A549 (cell line): Measurements from ENCODE around the gene KRTAP9-7. TPM values are rescaled to one million over a fixed set of nuclear protein-coding genes. Genes with fewer than 3 reads are reported as not detected.
"Not testable (repeated sequence)": the region's sequence is repeated elsewhere in the genome, so short reads cannot be mapped to it uniquely, and the experiment has no call there.

Experiments used
- ATAC-seq, 2 experiments: fragments of 200-7000 bp in 1 of 2; fragments of >200 bp in 1 of 2; cut with Nextera tagmentation in 1 of 2; cut with Tn5 transposase in 1 of 2; 3 replicates each; pipeline versions ENCODE4 v1.8.0 to v1.9.1; 2018 to 2020; ENCODE audit warnings: mild to moderate bottlenecking in 1 of 2, moderate library complexity in 1 of 2
- CTCF ChIA-PET: fragments of 300-600 bp; sonication (Branson Sonifier 250); formaldehyde crosslinking; extraction: SDS; loops from one replicate; lab custom pipeline; 2021; ENCODE audit warnings: antibody characterized with exemption, inconsistent platforms; lab: Yijun Ruan, JAX
- POLR2A ChIA-PET: fragments of 350-600 bp; formaldehyde crosslinking; extraction: SDS; loops from one replicate; lab custom pipeline; 2021; ENCODE audit warnings: antibody characterized with exemption, inconsistent platforms; lab: Yijun Ruan, JAX
- DNase-seq, 2 experiments: peaks; one replicate each; pipeline versions ENCODE4 v3.0.0 to v3.0.0-alpha.2; 2011 to 2016; ENCODE audit warnings: low read depth in 1 of 2, low spot score in 1 of 2
- FAIRE-seq: peaks from 2 replicates; lab custom pipeline; 2011; peaks lifted over from hg19 to GRCh38; lab: Jason Lieb, UNC
- H3K27ac ChIP-seq, 2 experiments: fragments of >200 bp; sonication (Bioruptor Twin); formaldehyde crosslinking; 3 replicates each; pipeline ENCODE4 v1.5.1; 2016 to 2017
- H3K4me1 ChIP-seq: fragments of >200 bp; sonication (Bioruptor Twin); formaldehyde crosslinking; 3 replicates; pipeline ENCODE4 v1.6.1; 2016
- H3K4me2 ChIP-seq: fragments of >200 bp; sonication (Bioruptor Twin); formaldehyde crosslinking; 3 replicates; pipeline ENCODE4 v1.6.1; 2016
- H3K4me3 ChIP-seq: fragments of >200 bp; sonication (Bioruptor Twin); formaldehyde crosslinking; 3 replicates; pipeline ENCODE4 v1.5.1; 2016
- H3K9me3 ChIP-seq: fragments of >200 bp; sonication (Bioruptor Twin); formaldehyde crosslinking; 3 replicates; pipeline ENCODE4 v1.6.1; 2016
- BHLHE40 ChIP-seq: IDR thresholded peaks from 2 replicates; pipeline ENCODE4 v1.6.1; 2012; ENCODE audit warnings: low read depth, low read length, inconsistent platforms
- CBX2 ChIP-seq: fragments of 200-600 bp; sonication (generic); IDR thresholded peaks from 2 replicates; pipeline ENCODE4 v1.6.1; 2016; ENCODE audit warnings: low read depth, mild to moderate bottlenecking, borderline replicate concordance
- CHD2 ChIP-seq: fragments of 150-350 bp; IDR thresholded peaks from 2 replicates; pipeline ENCODE4 v1.6.1; 2014; ENCODE audit warnings: low read length; ENCODE audit not compliant: partially characterized antibody
- CHD4 ChIP-seq: fragments of 200-600 bp; sonication (generic); IDR thresholded peaks from 2 replicates; pipeline ENCODE4 v1.6.1; 2016; ENCODE audit warnings: antibody characterized with exemption, mild to moderate bottlenecking, borderline replicate concordance
- EHF ChIP-seq: fragments of 250-450 bp; sonication (Bioruptor Pico); IDR thresholded peaks from 2 replicates; pipeline ENCODE4 v1.5.0; 2020; ENCODE audit warnings: mild to moderate bottlenecking
- FOSB ChIP-seq: fragments of 250-450 bp; sonication (Bioruptor Pico); IDR thresholded peaks from 2 replicates; pipeline ENCODE4 v1.5.0; 2020; ENCODE audit warnings: mild to moderate bottlenecking, moderate library complexity
- FOSL2 ChIP-seq, 2 experiments: fragments of 450-650 bp in 1 of 2; fragments of >200 bp in 1 of 2; sonication (Bioruptor Twin) in 1 of 2; formaldehyde crosslinking; IDR thresholded peaks; 2 replicates each; pipeline versions ENCODE4 v1.5.0 to v1.6.1; 2016 to 2020; ENCODE audit warnings: mild to moderate bottlenecking in 1 of 2, moderate library complexity in 1 of 2
- FOXS1 ChIP-seq: fragments of 250-450 bp; sonication (Bioruptor Pico); IDR thresholded peaks from 2 replicates; pipeline ENCODE4 v1.5.0; 2020; ENCODE audit warnings: mild to moderate bottlenecking, moderate library complexity
- GATA3 ChIP-seq: IDR thresholded peaks from 2 replicates; pipeline ENCODE4 v1.6.1; 2012; ENCODE audit warnings: borderline replicate concordance
- HOXA7 ChIP-seq: fragments of 250-450 bp; sonication (Bioruptor Pico); IDR thresholded peaks from 2 replicates; pipeline ENCODE4 v1.5.0; 2020; ENCODE audit warnings: mild to moderate bottlenecking, moderate library complexity
- HOXB13 ChIP-seq: fragments of 250-450 bp; sonication (Bioruptor Pico); IDR thresholded peaks from 2 replicates; pipeline ENCODE4 v1.5.0; 2020; ENCODE audit warnings: low read depth, mild to moderate bottlenecking, moderate library complexity
- HOXB5 ChIP-seq: fragments of 250-450 bp; sonication (Bioruptor Pico); IDR thresholded peaks from 2 replicates; pipeline ENCODE4 v1.5.0; 2020; ENCODE audit warnings: mild to moderate bottlenecking, moderate library complexity
- JUN ChIP-seq, 2 experiments: fragments of >200 bp; sonication (Bioruptor Twin); formaldehyde crosslinking; IDR thresholded peaks; 2 replicates in 1 of 2; 3 replicates in 1 of 2; pipeline ENCODE4 v1.6.1; 2016 to 2017
- KDM1A ChIP-seq: fragments of 200-600 bp; sonication (generic); IDR thresholded peaks from 2 replicates; pipeline ENCODE4 v1.6.1; 2016; ENCODE audit warnings: low read depth, mild to moderate bottlenecking
- KDM5A ChIP-seq: fragments of 200-600 bp; sonication (generic); IDR thresholded peaks from 2 replicates; pipeline ENCODE4 v1.6.1; 2016; ENCODE audit warnings: antibody characterized with exemption, mild to moderate bottlenecking
- RAD21 ChIP-seq, 2 experiments: fragments of >200 bp in 1 of 2; sonication (Bioruptor Twin) in 1 of 2; formaldehyde crosslinking in 1 of 2; IDR thresholded peaks in 1 of 2; conservative IDR thresholded peaks in 1 of 2; 2 replicates in 1 of 2; 3 replicates in 1 of 2; pipeline ENCODE4 v1.6.1; 2012 to 2018; ENCODE audit warnings: inconsistent platforms in 1 of 2
- RARB ChIP-seq: fragments of 250-450 bp; sonication (Bioruptor Pico); IDR thresholded peaks from 2 replicates; pipeline ENCODE4 v1.8.0; 2021; ENCODE audit warnings: mild to moderate bottlenecking, moderate library complexity
- SMC3 ChIP-seq: fragments of >200 bp; sonication (Bioruptor Twin); formaldehyde crosslinking; IDR thresholded peaks from 3 replicates; pipeline ENCODE4 v1.6.1; 2018; ENCODE audit warnings: inconsistent platforms
- TFCP2L1 ChIP-seq: fragments of 250-450 bp; sonication (Bioruptor Pico); IDR thresholded peaks from 2 replicates; pipeline ENCODE4 v1.5.0; 2021; ENCODE audit warnings: mild to moderate bottlenecking
- ZC3H11A ChIP-seq: fragments of 450-650 bp; IDR thresholded peaks from 2 replicates; pipeline ENCODE4 v1.6.1; 2014; ENCODE audit warnings: antibody characterized with exemption, mild to moderate bottlenecking
- ZNF302 ChIP-seq: fragments of 250-450 bp; sonication (Bioruptor Pico); IDR thresholded peaks from 2 replicates; pipeline ENCODE4 v1.9.0; 2021; ENCODE audit warnings: inconsistent platforms, mild to moderate bottlenecking, moderate library complexity
- ZSCAN20 ChIP-seq: fragments of 250-450 bp; sonication (Bioruptor Pico); IDR thresholded peaks from 2 replicates; pipeline ENCODE4 v1.8.0; 2022; ENCODE audit warnings: mild to moderate bottlenecking, moderate library complexity
- WGBS: methylation state at CpG from one replicate; pipeline ENCODE4 v1.1.6; 2017; ENCODE audit errors: missing lambda C conversion rate; 5-methylcytosine and 5-hydroxymethylcytosine counted together
- polyA minus RNA-seq: library from RNA; depleted of rRNA, polyadenylated mRNA; stranded (reverse); fragments of >200 nt; gene quantifications from 2 replicates; pipeline ENCODE4 v1.2.3, GENCODE V29; 2011; rRNA and poly(A)+ RNA removed
- polyA plus RNA-seq, 4 experiments: library from polyadenylated mRNA; depleted of rRNA in 3 of 4; stranded (reverse); fragments of >200 nt; fragmentation: RNase III in 1 of 4; extraction: RNeasy Plus Mini Kit Qiagen cat#74134 plus additional on column Dnase treatment in 1 of 4; gene quantifications; 2 replicates in 3 of 4; 3 replicates in 1 of 4; pipeline ENCODE4 v1.2.3, GENCODE V29; 2011 to 2017
- TF ChIP-seq, protein P1 (sequence below): IDR thresholded peaks from 2 replicates; pipeline ENCODE4 v1.6.1; 2012
- TF ChIP-seq, protein P2 (sequence below): fragments of >200 bp; sonication (Bioruptor Twin); formaldehyde crosslinking; IDR thresholded peaks from 2 replicates; pipeline ENCODE4 v1.6.1; 2016
- TF ChIP-seq, protein P3 (sequence below): fragments of 450-650 bp; IDR thresholded peaks from 2 replicates; pipeline ENCODE4 v1.6.1; 2014; ENCODE audit warnings: antibody characterized with exemption

KRTAP9-7 gene, protein sequence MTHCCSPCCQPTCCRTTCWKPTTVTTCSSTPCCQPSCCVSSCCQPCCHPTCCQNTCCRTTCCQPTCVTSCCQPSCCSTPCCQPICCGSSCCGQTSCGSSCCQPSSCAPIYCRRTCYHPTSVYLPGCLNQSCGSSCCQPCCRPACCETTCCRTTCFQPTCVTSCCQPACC
- not detected in 2 replicates for polyA plus RNA-seq (2011; rRNA removed)
- not detected in 2 replicates for polyA plus RNA-seq (2012; cell fraction: cytosol; rRNA removed)
- polyA plus RNA-seq (2012; cell fraction: nucleus; rRNA removed) = not detected in 2 replicates
- polyA plus RNA-seq (2017; fragmentation: RNase III; extraction: RNeasy Plus Mini Kit Qiagen cat#74134 plus additional on column Dnase treatment) = not detected in 3 replicates
- polyA minus RNA-seq = not detected in 2 replicates

DNA sequence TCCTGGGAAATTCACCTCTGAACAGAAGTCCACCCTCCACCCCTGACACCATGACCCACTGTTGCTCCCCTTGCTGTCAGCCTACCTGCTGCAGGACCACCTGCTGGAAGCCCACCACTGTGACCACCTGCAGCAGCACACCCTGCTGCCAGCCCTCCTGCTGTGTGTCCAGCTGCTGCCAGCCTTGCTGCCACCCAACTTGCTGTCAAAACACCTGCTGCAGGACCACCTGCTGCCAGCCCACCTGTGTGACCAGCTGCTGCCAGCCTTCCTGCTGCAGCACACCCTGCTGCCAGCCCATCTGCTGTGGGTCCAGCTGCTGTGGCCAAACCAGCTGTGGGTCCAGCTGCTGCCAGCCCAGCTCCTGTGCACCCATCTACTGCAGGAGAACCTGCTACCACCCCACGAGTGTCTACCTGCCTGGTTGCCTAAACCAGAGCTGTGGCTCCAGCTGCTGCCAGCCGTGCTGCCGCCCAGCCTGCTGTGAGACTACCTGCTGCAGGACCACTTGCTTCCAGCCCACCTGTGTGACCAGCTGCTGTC, at the start of gene KRTAP9-7:
Gene KRTAP9-7 (plus strand): TSS at position 51 of the 543 bp plus-strand sequence. CDS start 0 bp downstream, at position 51.
- H3K4me1 ChIP-seq, H3K4me2 ChIP-seq, POLR2A ChIA-PET, H3K27ac ChIP-seq, DNase-seq, ATAC-seq, FAIRE-seq, H3K9me3 ChIP-seq, H3K4me3 ChIP-seq: not testable (repeated sequence)
- WGBS = 88% methylated on average over 2 of the region's 3 CpGs
- CTCF ChIA-PET = interaction anchor here (1.0 to 1.1 kb wide), 2 partner anchors 11 to 108 kb away, joined by 3 to 4 read pairs; no protein-coding TSS in a partner anchor

DNA sequence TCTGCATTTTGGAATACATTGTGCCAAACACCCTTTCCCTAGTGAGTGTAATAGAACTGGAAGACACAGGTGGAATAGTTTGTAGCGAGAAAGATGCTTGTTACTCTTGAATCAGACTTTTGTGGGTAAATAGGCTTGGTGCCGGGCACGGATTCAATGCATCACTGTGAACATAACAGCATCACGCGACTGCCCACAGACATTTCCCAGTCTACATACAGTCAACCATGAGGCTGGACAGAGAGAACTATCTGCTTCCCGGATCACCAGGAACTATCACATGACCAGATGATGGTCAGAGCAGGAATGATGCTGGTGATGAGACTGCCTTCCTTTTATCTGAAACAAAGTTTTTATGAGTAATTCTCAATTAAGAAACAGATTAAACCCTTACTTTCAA, 49.4 kb upstream of the KRTAP9-7 start:
- 90% methylated on average over 6 of the region's 6 CpGs for WGBS
- ATAC-seq (no peak), DNase-seq (no peak), FAIRE-seq (peak; percentile 80)
- Histone ChIP-seq H3K4me2 (no peak overlapping the region), H3K4me3 (no peak overlapping the region), H3K9me3 (no peaks in the 10 kb centered on the region), H3K4me1 (no peaks in the 10 kb centered on the region), H3K27ac (no peak overlapping the region)
- ChIA-PET CTCF (interaction anchor here (1.1 kb wide), 1 partner anchor 37 kb away, joined by 4 read pairs; no protein-coding TSS in a partner anchor), POLR2A (no interaction called here)
- TF ChIP-seq, protein P1, sequence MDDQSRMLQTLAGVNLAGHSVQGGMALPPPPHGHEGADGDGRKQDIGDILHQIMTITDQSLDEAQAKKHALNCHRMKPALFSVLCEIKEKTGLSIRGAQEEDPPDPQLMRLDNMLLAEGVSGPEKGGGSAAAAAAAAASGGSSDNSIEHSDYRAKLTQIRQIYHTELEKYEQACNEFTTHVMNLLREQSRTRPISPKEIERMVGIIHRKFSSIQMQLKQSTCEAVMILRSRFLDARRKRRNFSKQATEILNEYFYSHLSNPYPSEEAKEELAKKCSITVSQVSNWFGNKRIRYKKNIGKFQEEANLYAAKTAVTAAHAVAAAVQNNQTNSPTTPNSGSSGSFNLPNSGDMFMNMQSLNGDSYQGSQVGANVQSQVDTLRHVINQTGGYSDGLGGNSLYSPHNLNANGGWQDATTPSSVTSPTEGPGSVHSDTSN = no peak
- no peak for TF ChIP-seq ZSCAN20 (CRISPR knock-in tag)
- TF ChIP-seq BHLHE40 = no peak
- no peak for TF ChIP-seq HOXB13 (CRISPR knock-in tag)
- no peak for TF ChIP-seq FOSB
- no peak for TF ChIP-seq ZNF302 (CRISPR knock-in tag)
- TF ChIP-seq CHD2 = no peak
- TF ChIP-seq TFCP2L1 = no peak
- no peak for TF ChIP-seq HOXA7 (CRISPR knock-in tag)
- TF ChIP-seq, protein P2, sequence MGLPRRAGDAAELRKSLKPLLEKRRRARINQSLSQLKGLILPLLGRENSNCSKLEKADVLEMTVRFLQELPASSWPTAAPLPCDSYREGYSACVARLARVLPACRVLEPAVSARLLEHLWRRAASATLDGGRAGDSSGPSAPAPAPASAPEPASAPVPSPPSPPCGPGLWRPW = no peak
- TF ChIP-seq, protein P3, sequence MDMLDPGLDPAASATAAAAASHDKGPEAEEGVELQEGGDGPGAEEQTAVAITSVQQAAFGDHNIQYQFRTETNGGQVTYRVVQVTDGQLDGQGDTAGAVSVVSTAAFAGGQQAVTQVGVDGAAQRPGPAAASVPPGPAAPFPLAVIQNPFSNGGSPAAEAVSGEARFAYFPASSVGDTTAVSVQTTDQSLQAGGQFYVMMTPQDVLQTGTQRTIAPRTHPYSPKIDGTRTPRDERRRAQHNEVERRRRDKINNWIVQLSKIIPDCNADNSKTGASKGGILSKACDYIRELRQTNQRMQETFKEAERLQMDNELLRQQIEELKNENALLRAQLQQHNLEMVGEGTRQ = no peak
- no peak for TF ChIP-seq RARB (CRISPR knock-in tag)
- TF ChIP-seq RAD21 (conservative IDR thresholded peaks at IDR 0.05 in 1 of 2, IDR thresholded peaks at IDR 0.05 in 1 of 2) = no peak
- TF ChIP-seq SMC3 = no peak
- no peak for TF ChIP-seq FOXS1 (CRISPR knock-in tag)
- no peak for TF ChIP-seq EHF

DNA sequence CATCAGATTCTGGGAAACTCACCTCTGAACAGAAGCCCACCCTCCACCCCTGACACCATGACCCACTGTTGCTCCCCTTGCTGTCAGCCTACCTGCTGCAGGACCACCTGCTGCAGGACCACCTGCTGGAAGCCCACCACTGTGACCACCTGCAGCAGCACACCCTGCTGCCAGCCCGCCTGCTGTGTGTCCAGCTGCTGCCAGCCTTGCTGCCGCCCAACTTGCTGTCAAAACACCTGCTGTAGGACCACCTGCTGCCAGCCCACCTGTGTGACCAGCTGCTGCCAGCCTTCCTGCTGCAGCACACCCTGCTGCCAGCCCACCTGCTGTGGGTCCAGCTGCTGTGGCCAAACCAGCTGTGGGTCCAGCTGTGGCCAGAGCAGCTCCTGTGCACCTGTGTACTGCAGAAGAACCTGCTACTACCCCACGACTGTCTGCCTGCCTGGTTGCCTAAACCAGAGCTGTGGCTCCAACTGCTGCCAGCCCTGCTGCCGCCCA, 48.9 kb upstream of the KRTAP9-7 start, which contains the start of gene KRTAP9-2:
Gene KRTAP9-2 (plus strand): TSS at position 51 of the 498 bp plus-strand sequence. CDS start 7 bp downstream, at position 58.
- POLR2A ChIA-PET, H3K4me2 ChIP-seq, H3K27ac ChIP-seq, DNase-seq, H3K4me3 ChIP-seq, H3K4me1 ChIP-seq, CTCF ChIA-PET, H3K9me3 ChIP-seq, ATAC-seq, FAIRE-seq: not testable (repeated sequence)
- 48% methylated on average over 3 of the region's 4 CpGs for WGBS

DNA sequence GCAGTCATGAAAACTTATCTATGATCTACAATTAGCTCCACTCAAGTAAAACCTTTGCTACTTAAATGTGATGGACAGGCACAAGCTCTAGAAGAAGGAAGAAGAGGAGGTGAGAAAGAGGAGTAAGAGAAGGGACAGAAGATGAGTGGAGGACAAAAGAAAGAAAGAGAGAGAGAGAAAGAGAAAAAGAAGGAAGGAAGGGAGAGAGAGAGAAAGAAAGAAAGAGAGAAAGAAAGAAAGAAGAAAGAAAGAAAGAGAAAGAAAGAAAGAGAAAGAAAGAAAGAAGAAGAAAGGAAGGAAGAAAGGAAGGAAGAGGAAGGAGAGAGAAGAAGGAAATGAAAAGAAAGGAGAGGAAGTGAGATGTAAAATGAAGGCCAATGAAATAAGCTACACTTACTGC, 45.4 kb upstream of the KRTAP9-7 start:
- DNase-seq (no peak), FAIRE-seq (no peak), ATAC-seq (no peak)
- no peak overlapping the region for H3K4me2 ChIP-seq
- H3K9me3 ChIP-seq = no peaks in the 10 kb centered on the region
- TF ChIP-seq CBX2 (no peak), KDM1A (no peak), GATA3 (no peak), FOSL2 (IDR thresholded peaks at IDR 0.05) (no peak), FOSL2 (CRISPR knock-in tag; IDR thresholded peaks at IDR 0.05) (no peak), CHD4 (no peak), FOXS1 (CRISPR knock-in tag) (no peak), ZC3H11A (no peak), HOXB5 (CRISPR knock-in tag) (no peak), KDM5A (no peak), HOXB13 (CRISPR knock-in tag) (no peak), JUN (IDR thresholded peaks at IDR 0.05) (no peak)
- ChIA-PET POLR2A (no interaction called here), CTCF (interaction anchor here (0.8 kb wide), 1 partner anchor 60 kb away, joined by 3 read pairs; no protein-coding TSS in a partner anchor)
- H3K4me3 ChIP-seq = no peak overlapping the region
- no peak overlapping the region for H3K27ac ChIP-seq
- H3K4me1 ChIP-seq = no peaks in the 10 kb centered on the region
